ENCODE data around the gene ARR3.
"Not testable (repeated sequence)": the region's sequence is repeated elsewhere in the genome, so short reads cannot be mapped to it uniquely, and the experiment has no call there.

The ARR3 gene

GRCh38 chrX:70268034-70268433 is at the start of gene ARR3:
Gene ARR3 (plus strand): TSS chrX:70268334. CDS start chrX:70269386, 1,052 bp downstream.
- no peak for DNase-seq (ENCODE audit: low spot score)

GRCh38 chrX:70219938-70220764 is 48.0 kb upstream of the ARR3 start:
- peak; percentile 34 for DNase-seq (ENCODE audit: low spot score)

- no peak for DNase-seq (ENCODE audit: low spot score)
Observed at GRCh38 chrX:70226048-70226447, 42.1 kb upstream of the ARR3 start.

- no peak for DNase-seq (ENCODE audit: low spot score)
Observed at GRCh38 chrX:70226687-70227086, 41.4 kb upstream of the ARR3 start.

- no peak for DNase-seq (ENCODE audit: low spot score)
Observed at GRCh38 chrX:70231666-70232065, 36.5 kb upstream of the ARR3 start.

- no peak for DNase-seq (ENCODE audit: low spot score)
Observed at GRCh38 chrX:70234355-70234754, 33.8 kb upstream of the ARR3 start, which contains the start of gene AWAT1. Gene AWAT1 (plus strand): TSS chrX:70234655. CDS start chrX:70234696, 41 bp downstream.

GRCh38 chrX:70240751-70241150 is 27.4 kb upstream of the ARR3 start:
- DNase-seq (ENCODE audit: low spot score) = no peak

- DNase-seq (ENCODE audit: low spot score) = no peak
Observed at GRCh38 chrX:70241501-70241900, 26.6 kb upstream of the ARR3 start.

GRCh38 chrX:70243601-70244000 is 24.5 kb upstream of the ARR3 start:
- not testable (repeated sequence) for DNase-seq (ENCODE audit: low spot score)

- DNase-seq (ENCODE audit: low spot score) = no peak
Observed at GRCh38 chrX:70244881-70245280, 23.3 kb upstream of the ARR3 start.

GRCh38 chrX:70247252-70247651 is 20.9 kb upstream of the ARR3 start:
- DNase-seq (ENCODE audit: low spot score) = no peak

GRCh38 chrX:70252491-70252890 is 15.6 kb upstream of the ARR3 start:
- no peak for DNase-seq (ENCODE audit: low spot score)

GRCh38 chrX:70253377-70254062 is 14.6 kb upstream of the ARR3 start:
- DNase-seq (ENCODE audit: low spot score) = no peak

GRCh38 chrX:70254063-70254400 is 14.1 kb upstream of the ARR3 start:
- no peak for DNase-seq (ENCODE audit: low spot score)

- no peak for DNase-seq (ENCODE audit: low spot score)
Observed at GRCh38 chrX:70254909-70255308, 13.2 kb upstream of the ARR3 start.

GRCh38 chrX:70255452-70255851 is 12.7 kb upstream of the ARR3 start:
- no peak for DNase-seq (ENCODE audit: low spot score)

- no peak for DNase-seq (ENCODE audit: low spot score)
Observed at GRCh38 chrX:70257423-70258288, 10.5 kb upstream of the ARR3 start.

- no peak for DNase-seq (ENCODE audit: low spot score)
Observed at GRCh38 chrX:70260104-70260503, 8.0 kb upstream of the ARR3 start, which contains the start of gene P2RY4. Gene P2RY4 (minus strand): TSS chrX:70260204. CDS start chrX:70259624, 580 bp downstream.

GRCh38 chrX:70262952-70263567 is 5.1 kb upstream of the ARR3 start:
- peak; percentile 6 for DNase-seq (ENCODE audit: low spot score)

GRCh38 chrX:70264784-70265183 is 3.4 kb upstream of the ARR3 start:
- DNase-seq (ENCODE audit: low spot score) = no peak

- not testable (repeated sequence) for DNase-seq (ENCODE audit: low spot score)
Observed at GRCh38 chrX:70274029-70274428, 5.9 kb downstream of the ARR3 start.

- no peak for DNase-seq (ENCODE audit: low spot score)
Observed at GRCh38 chrX:70279081-70279480, 10.9 kb downstream of the ARR3 start.
